Eye (tissue), 1 donor: ENCODE results near the gene TP73.

ENCODE experiments used
- DNase-seq: peaks from one replicate; pipeline ENCODE4 v3.0.0-alpha.2; 2015

TP73 gene

DNA sequence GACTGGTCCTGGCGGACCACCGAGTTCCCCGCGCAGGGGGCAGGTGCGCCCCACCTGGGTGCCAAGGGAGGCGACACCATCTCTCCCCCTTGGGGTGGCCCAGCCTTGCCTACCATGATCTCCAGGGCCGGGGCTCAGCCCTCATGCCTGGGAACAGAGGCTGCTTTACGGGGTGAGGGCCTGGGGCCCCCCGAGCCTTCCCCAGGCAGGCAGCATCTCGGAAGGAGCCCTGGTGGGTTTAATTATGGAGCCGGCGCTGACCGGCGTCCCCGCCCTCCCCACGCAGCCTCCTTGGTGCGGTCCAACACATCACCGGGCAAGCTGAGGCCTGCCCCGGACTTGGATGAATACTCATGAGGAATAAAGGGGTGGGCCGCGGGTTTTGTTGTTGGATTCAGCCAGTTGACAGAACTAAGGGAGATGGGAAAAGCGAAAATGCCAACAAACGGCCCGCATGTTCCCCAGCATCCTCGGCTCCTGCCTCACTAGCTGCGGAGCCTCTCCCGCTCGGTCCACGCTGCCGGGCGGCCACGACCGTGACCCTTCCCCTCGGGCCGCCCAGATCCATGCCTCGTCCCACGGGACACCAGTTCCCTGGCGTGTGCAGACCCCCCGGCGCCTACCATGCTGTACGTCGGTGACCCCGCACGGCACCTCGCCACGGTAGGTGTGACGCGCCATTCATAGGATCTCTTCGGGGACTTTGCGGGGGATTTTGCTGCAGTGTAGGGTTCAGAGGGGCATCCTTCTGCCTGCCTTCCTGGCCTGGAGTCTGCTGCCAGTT lies 38.2 kb downstream of the TP73 start:
- no peak for DNase-seq

DNA sequence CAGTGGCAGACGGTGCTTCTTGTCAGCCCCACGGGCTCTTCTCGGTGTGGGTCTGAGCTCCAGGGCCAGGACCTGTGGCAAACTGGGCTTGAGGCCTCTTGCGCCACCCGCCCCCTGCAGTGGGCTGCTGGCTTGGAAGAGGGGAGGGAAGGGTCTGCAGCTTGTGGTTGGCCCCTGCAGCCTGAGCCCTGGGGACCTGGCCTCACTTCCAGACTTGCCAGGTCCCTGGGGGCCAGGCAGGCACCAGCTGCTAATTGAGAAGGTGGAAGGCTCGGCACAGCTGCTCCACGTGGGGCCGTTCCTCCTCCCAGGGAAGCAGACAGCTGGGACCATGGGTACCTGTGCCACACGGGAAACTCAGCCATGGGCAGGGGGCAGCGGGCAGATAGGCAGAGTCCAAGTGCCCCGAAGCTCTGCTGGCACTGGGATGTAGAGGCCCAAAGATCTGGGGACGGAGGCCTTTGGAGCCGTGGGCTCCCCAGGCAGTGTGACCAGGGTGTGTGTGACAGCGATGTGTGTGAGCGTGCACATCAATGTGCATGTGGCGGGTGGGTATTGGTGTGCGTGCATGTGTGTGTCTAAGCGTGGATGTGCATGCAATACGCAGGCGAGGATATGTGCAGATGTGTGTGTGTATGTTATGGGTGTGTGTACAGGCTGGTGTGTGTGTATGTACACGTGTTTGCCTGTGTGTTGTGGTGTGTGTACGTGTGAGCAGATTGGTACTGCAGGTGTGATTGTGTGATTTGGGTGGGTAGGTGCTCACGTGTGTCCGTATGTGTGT lies 39.3 kb downstream of the TP73 start:
- DNase-seq = no peak

DNA sequence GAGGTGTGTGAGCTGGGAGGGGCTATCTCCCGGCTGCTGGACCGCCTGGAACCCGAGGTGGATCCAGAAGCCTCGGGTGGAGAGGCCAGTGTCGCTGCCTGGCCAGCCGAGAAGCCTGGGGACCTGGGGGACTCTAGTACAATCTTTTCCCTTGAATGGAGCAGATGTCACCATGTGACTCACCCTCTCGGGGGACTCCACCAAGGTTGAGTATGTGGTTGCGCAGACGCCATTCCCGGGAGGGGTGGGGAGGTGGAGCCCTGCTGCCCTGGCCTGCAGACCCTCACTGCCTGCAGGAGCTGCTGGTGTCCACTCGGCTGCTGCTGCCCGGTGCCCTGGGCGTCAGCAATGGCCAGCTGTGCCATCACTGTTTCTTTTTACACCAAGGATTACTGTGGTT lies 40.3 kb downstream of the TP73 start:
- peak; percentile 73 for DNase-seq

GRCh38 chr1:3693321-3693720 lies 41.0 kb downstream of the TP73 start:
- DNase-seq = no peak

GRCh38 chr1:3695326-3696217 lies 43.3 kb downstream of the TP73 start:
- DNase-seq = peak; percentile 73

DNA sequence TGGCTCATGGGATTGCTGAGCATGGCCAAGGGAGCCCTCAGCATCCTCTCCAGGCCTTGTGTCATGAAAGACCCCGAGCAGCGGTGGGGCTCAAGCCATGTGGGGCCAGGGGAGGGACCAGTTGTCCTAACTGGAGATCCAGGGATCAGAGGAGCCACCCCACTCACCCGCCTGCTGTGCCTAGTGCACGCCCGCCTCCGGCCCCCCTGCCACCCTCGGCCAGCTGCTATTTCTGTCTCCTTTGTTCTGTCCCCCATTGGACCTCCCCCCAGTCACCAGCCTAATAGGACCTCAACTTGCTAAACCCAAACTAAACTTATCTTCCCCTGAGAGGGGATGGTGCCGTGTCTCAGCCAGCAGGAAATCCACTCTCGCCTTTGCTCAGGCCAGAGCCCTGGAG lies 44.4 kb downstream of the TP73 start:
- DNase-seq = no peak

- DNase-seq = no peak
Measured at GRCh38 chr1:3697104-3697503, 44.8 kb downstream of the TP73 start.

DNA sequence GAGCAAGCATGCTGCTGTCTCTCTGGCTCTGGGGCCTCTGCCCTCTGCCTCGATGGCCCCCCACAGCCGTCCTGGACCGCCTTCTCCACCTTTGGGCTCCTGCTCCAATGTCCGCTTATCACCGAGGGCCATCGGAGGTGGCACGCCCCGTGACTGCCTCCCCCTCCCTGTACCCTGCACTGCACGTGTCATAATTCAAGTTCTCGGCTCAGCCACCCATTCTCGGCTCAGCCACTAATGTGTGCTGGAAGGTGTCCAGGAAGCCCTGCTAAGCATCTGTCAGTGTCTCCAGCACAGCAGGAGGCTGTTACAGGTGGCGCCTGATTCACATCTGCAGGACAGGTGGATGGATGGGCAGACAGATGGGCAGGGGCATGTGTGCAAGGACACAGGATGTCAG lies 45.5 kb downstream of the TP73 start:
- DNase-seq = no peak

GRCh38 chr1:3698660-3699408 lies 46.5 kb downstream of the TP73 start:
- DNase-seq = no peak

GRCh38 chr1:3699596-3699995 lies 47.3 kb downstream of the TP73 start:
- DNase-seq = no peak

GRCh38 chr1:3700631-3701030 lies 48.3 kb downstream of the TP73 start:
- DNase-seq = no peak

GRCh38 chr1:3702528-3702927 lies 50.2 kb downstream of the TP73 start:
- no peak for DNase-seq

- peak; percentile 53 for DNase-seq
Measured at GRCh38 chr1:3702990-3703728, 50.8 kb downstream of the TP73 start.

DNA sequence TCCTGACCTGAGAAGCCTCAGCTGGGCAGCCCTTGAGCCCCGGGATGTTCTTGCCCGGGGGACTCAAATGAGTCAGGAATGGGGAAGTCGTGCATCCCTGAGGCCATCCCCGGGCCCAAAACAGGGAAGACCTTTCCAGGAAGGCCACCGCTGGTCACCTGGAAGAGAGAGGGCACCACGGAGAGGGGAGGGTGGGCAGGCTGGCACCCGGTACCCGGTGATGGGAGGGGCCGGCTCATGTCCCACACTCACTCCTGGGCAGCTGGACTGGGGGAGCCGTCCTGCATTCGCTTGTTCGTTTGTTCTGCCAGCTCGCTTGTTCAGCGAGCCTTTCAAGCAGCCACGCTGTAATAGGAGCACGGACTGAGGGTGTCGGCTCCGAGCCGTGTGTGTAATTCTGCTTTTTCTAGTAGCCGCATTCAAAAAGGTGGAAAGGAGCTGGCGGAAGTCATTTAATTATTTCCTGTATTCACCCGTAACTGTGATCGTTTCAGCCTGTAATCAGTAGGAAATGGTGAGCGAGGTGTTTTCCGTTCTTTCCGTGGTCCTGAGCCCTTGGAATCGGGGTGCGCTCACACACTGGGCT lies 51.6 kb downstream of the TP73 start:
- DNase-seq = no peak

DNA sequence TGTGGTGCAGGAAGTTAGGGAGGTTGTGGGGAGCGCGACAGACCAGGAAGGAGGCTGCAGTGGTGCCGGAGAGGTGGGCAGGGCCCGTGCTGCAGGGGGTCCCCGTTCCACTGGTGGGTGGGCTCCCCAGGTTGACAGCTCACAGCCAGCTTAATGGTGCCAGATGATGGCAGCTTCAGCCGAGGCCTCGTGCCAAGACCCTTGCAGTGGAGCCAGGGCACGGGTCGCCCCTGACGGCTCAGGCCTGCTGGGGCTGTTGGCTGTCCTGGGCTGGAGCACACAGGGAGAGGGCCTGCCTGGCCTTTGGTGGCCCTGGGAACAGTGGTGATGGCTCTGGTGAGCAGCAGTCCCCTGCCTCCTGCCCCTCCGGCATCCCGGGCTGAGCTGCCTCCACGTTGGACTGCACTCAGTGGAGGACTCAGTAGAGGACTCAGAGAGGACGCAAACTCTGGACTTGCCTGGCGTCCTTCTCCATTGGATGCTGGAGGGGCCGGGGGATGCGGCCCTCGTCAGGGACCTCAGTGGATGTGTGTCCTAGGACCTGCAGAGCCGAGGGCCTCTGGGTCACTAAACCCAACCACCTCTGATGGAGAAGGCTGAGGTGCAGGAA lies 53.1 kb downstream of the TP73 start:
- no peak for DNase-seq

DNA sequence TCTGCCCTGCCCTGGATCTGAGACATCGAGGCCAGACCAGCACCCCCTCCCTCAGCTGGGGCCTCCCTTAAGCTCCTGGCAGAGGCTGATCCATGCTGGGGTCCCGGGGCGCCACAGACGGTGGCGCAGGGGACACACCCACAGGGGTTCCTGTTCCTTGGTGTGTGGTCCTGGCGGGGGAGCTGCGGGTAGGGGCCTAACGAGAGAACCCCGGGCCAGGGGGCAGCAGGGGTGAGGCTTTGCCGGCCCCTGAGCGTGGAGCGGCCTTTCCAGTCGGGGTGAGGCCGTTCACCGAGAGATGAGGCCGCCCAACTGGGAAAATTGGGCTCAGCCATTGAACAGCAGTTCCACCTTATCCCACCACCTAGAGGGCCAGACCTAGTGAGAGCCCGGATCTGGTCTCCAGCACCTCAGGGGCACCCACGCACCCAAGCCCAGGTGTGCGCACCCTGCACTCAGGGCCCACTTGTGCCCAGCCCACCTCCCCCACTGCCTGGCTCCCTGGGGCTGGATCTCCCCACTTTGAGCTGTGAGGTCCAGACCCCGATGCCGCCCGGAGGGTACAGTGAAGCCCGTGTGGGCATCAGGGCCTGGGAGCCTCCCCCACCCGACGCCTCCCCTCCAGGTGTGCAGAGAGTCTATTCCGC lies 54.5 kb downstream of the TP73 start:
- DNase-seq = no peak

DNA sequence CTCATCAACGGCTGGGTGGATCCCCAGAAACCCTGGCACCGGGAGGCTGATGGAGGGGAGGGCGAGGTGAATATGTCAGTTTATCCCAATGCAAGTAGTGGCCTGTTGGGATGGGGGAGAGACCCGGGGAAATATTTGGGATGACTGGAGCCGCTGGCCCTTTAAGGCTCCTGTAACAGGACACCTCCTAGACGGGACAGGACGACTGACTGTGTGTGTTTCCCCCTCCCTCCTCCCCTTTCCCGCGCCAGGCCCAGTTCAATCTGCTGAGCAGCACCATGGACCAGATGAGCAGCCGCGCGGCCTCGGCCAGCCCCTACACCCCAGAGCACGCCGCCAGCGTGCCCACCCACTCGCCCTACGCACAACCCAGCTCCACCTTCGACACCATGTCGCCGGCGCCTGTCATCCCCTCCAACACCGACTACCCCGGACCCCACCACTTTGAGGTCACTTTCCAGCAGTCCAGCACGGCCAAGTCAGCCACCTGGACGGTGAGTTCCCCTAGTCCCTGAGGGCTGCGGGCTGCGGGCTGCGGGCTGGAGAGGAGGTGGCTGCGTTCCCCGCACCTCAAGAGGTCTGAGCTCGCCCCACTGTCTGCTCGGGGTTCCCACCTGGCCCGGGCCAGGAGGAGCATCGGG lies 55.1 kb downstream of the TP73 start:
- no peak for DNase-seq

- DNase-seq = no peak
Measured at GRCh38 chr1:3707939-3708328, 55.6 kb downstream of the TP73 start.

DNA sequence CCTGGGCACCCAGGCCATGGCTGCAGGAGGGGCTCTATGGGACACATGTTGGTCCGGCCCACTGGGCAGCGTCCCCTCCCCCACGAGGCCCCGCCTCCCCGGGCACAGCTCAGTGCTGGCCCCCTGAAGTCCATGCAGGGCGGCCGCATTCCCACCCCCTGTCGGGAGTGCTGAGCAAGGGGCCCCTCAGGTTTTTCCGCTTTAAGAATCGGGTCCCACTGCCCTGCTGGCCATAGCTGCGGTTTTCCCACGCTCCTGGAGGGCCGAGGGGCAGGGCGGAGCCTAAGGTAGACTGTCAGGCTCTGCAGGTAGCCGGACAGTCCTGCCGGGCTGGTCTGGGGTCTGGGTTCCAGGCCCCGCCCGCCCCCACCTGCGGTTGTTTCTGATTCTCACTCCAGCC lies 56.5 kb downstream of the TP73 start:
- no peak for DNase-seq

- DNase-seq = no peak
Measured at GRCh38 chr1:3710251-3710650, 57.9 kb downstream of the TP73 start.
